GM15510 (cell line): ENCODE measurements around the gene GLCCI1.

Experiments
- POLR2A ChIP-seq: IDR thresholded peaks from 3 replicates; pipeline ENCODE4 v1.6.1; 2011; ENCODE audit warnings: borderline replicate concordance; ENCODE audit not compliant: insufficient read length; ENCODE audit errors: extremely low read depth

The GLCCI1 gene

GRCh38 chr7:8042796-8043535, 74.4 kb downstream of the GLCCI1 start:
- no peak for TF ChIP-seq POLR2A

GRCh38 chr7:8044761-8045430, 76.3 kb downstream of the GLCCI1 start:
- no peak for TF ChIP-seq POLR2A

GRCh38 chr7:8051373-8051772, 82.8 kb downstream of the GLCCI1 start:
- TF ChIP-seq POLR2A = no peak

GRCh38 chr7:8051998-8052397, 83.4 kb downstream of the GLCCI1 start:
- TF ChIP-seq POLR2A = no peak

- TF ChIP-seq POLR2A = no peak
Measured at GRCh38 chr7:8052824-8053223, 84.2 kb downstream of the GLCCI1 start.

- no peak for TF ChIP-seq POLR2A
Measured at GRCh38 chr7:8056439-8056838, 87.8 kb downstream of the GLCCI1 start.

GRCh38 chr7:8057566-8057965, 89.0 kb downstream of the GLCCI1 start:
- TF ChIP-seq POLR2A = no peak

- no peak for TF ChIP-seq POLR2A
Measured at GRCh38 chr7:8058322-8058721, 89.7 kb downstream of the GLCCI1 start.

- no peak for TF ChIP-seq POLR2A
Measured at GRCh38 chr7:8058852-8059251, 90.3 kb downstream of the GLCCI1 start.

GRCh38 chr7:8060241-8060640, 91.6 kb downstream of the GLCCI1 start:
- no peak for TF ChIP-seq POLR2A

GRCh38 chr7:8063706-8064297, 95.2 kb downstream of the GLCCI1 start:
- TF ChIP-seq POLR2A = no peak

- TF ChIP-seq POLR2A = no peak
Measured at GRCh38 chr7:8064828-8065227, 96.2 kb downstream of the GLCCI1 start.

GRCh38 chr7:8065356-8065813, 96.8 kb downstream of the GLCCI1 start:
- no peak for TF ChIP-seq POLR2A

GRCh38 chr7:8068892-8069686, 100.5 kb downstream of the GLCCI1 start:
- TF ChIP-seq POLR2A = no peak

- no peak for TF ChIP-seq POLR2A
Measured at GRCh38 chr7:8070451-8071180, 102.0 kb downstream of the GLCCI1 start.

GRCh38 chr7:8078418-8078817, 109.8 kb downstream of the GLCCI1 start:
- TF ChIP-seq POLR2A = no peak
